Measurements from ENCODE around the gene THSD4.
"Not testable (repeated sequence)": the region's sequence is repeated elsewhere in the genome, so short reads cannot be mapped to it uniquely, and the experiment has no call there.

The THSD4 gene

DNA sequence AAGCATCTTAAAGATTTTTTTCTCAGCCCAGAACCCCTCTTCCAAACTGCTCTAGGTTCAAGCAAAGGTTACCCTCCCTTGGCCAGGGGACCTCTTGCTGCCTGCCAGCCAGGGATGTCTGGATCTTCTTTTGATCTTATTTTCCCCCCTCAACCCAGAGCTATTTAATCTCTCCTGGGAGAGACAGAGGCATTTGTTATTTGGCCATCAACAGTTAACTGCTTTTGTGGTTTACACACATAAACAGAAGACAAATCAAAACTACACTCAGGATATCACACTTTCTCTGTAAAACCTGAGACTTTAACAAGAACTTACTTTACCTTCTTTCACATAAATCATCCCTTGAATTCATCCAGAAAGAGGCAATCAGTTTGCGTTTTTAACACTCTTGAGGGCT lies 272.5 kb downstream of the THSD4 start:
- H3K9me3 ChIP-seq (ENCODE audit: control insufficient read depth, low read depth, low read length) = no peaks in the 10 kb centered on the region
- H3K27me3 ChIP-seq (ENCODE audit: control insufficient read depth, insufficient read depth, low read length) = peaks cover 11% of the 10 kb centered on the region
- H3K4me3 ChIP-seq (ENCODE audit: low read length) = no peak overlapping the region
- H3K4me1 ChIP-seq (ENCODE audit: control insufficient read depth, low read depth, low read length) = peaks cover 66% of the 10 kb centered on the region
- no peak overlapping the region for H3K27ac ChIP-seq (ENCODE audit: low read length)
- no peak overlapping the region for H3K9ac ChIP-seq (ENCODE audit: low read length)
- H3K36me3 ChIP-seq (ENCODE audit: control insufficient read depth, low read depth, low read length) = no peaks in the 10 kb centered on the region

GRCh38 chr15:71390096-71390495 lies 274.8 kb downstream of the THSD4 start:
- H3K4me1 ChIP-seq (ENCODE audit: control insufficient read depth, low read depth, low read length) = peaks cover 54% of the 10 kb centered on the region
- no peaks in the 10 kb centered on the region for H3K36me3 ChIP-seq (ENCODE audit: control insufficient read depth, low read depth, low read length)
- no peak overlapping the region for H3K9ac ChIP-seq (ENCODE audit: low read length)
- peaks cover 11% of the 10 kb centered on the region for H3K27me3 ChIP-seq (ENCODE audit: control insufficient read depth, insufficient read depth, low read length)
- no peak overlapping the region for H3K27ac ChIP-seq (ENCODE audit: low read length)
- H3K9me3 ChIP-seq (ENCODE audit: control insufficient read depth, low read depth, low read length) = no peaks in the 10 kb centered on the region
- no peak overlapping the region for H3K4me3 ChIP-seq (ENCODE audit: low read length)

GRCh38 chr15:71391421-71392088 lies 276.3 kb downstream of the THSD4 start:
- H3K4me3 ChIP-seq (ENCODE audit: low read length) = no peak overlapping the region
- H3K27ac ChIP-seq (ENCODE audit: low read length) = no peak overlapping the region
- peaks cover 41% of the 10 kb centered on the region for H3K4me1 ChIP-seq (ENCODE audit: control insufficient read depth, low read depth, low read length)
- peaks cover 11% of the 10 kb centered on the region for H3K27me3 ChIP-seq (ENCODE audit: control insufficient read depth, insufficient read depth, low read length)
- H3K9ac ChIP-seq (ENCODE audit: low read length) = no peak overlapping the region
- no peaks in the 10 kb centered on the region for H3K9me3 ChIP-seq (ENCODE audit: control insufficient read depth, low read depth, low read length)
- H3K36me3 ChIP-seq (ENCODE audit: control insufficient read depth, low read depth, low read length) = no peaks in the 10 kb centered on the region

DNA sequence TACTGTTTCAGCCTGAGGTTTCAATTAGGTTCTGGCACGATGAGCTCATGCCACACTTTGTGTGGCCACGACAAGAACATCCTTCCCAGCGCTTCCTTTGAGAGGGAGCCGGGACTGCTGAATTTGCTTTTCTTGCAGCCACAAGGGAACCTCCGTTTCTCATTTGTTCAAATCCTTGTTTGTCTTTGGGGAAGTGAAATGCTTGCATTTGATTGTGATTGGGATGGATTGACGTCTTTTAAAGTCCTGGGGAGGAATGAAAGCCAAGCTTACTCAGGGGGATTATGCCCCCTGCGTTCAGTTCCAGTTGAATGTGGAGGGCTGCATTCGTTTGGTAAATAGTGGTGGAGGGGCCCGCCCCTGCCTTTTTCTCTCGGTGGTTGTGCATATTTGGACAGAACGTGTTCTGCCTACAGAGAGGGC lies 277.6 kb downstream of the THSD4 start:
- Histone ChIP-seq H3K9ac (ENCODE audit: low read length) (no peak overlapping the region), H3K4me1 (ENCODE audit: control insufficient read depth, low read depth, low read length) (peaks cover 34% of the 10 kb centered on the region), H3K36me3 (ENCODE audit: control insufficient read depth, low read depth, low read length) (no peaks in the 10 kb centered on the region), H3K27me3 (ENCODE audit: control insufficient read depth, insufficient read depth, low read length) (peaks cover 11% of the 10 kb centered on the region), H3K9me3 (ENCODE audit: control insufficient read depth, low read depth, low read length) (no peaks in the 10 kb centered on the region), H3K4me3 (ENCODE audit: low read length) (no peak overlapping the region), H3K27ac (ENCODE audit: low read length) (no peak overlapping the region)

DNA sequence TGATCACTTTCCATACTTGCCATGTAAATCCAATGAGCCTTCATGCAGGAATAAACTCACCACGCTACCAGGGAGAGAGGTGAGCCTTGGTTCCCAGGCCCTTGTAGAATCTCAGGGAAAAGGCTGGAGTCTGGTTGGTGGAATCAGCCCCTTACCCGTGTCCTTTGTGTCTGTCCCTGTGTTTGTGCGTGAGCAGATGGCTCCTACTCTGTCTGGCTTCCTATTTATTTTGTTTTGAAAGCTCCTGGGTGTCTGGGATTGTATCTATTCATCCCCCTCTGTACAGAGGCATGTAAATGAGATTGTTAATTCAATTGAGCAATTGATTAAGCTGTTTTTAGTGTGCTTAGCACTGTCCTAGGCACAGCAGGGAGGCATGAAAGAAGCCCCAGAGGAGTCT lies 278.1 kb downstream of the THSD4 start:
- Histone ChIP-seq H3K36me3 (ENCODE audit: control insufficient read depth, low read depth, low read length) (no peaks in the 10 kb centered on the region), H3K9ac (ENCODE audit: low read length) (no peak overlapping the region), H3K27ac (ENCODE audit: low read length) (no peak overlapping the region)

DNA sequence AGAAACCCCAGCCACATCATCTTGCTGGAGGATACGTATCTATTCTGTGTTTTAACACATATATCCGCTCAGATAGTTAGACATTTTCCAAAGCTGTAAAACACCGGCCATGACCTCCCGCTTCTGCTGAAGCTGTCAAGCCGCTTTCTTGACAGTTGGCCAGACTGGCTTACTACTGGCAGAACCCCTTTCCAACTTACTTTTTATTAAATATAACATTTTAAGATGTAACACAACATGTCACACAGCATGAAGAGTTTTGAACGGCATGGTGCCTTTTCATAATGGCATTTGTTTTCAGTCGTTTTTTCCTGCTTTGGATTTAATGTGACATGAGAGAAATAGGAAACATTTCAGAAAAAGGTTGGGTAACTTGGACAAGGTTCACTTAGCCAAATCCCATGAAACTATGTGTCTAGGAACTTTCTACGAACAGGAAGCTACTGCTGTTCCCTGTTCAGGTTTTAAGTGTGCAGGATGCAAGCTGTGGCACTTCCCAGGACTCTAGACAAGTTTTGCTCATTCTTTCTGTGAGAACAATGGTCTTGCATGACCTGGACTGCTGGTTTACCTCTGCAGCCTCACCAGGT lies 281.4 kb downstream of the THSD4 start:
- Histone ChIP-seq H3K4me1 (ENCODE audit: control insufficient read depth, low read depth, low read length) (peaks cover 23% of the 10 kb centered on the region), H3K36me3 (ENCODE audit: control insufficient read depth, low read depth, low read length) (no peaks in the 10 kb centered on the region), H3K27ac (ENCODE audit: low read length) (no peak overlapping the region), H3K9ac (ENCODE audit: low read length) (no peak overlapping the region), H3K4me3 (ENCODE audit: low read length) (no peak overlapping the region), H3K9me3 (ENCODE audit: control insufficient read depth, low read depth, low read length) (no peaks in the 10 kb centered on the region), H3K27me3 (ENCODE audit: control insufficient read depth, insufficient read depth, low read length) (peaks cover 6% of the 10 kb centered on the region)

More for the DNA sequence above, 278.1 kb downstream of the THSD4 start:
- Histone ChIP-seq H3K4me3 (ENCODE audit: low read length) (no peak overlapping the region), H3K4me1 (ENCODE audit: control insufficient read depth, low read depth, low read length) (peaks cover 29% of the 10 kb centered on the region), H3K9me3 (ENCODE audit: control insufficient read depth, low read depth, low read length) (no peaks in the 10 kb centered on the region), H3K27me3 (ENCODE audit: control insufficient read depth, insufficient read depth, low read length) (peaks cover 11% of the 10 kb centered on the region)

DNA sequence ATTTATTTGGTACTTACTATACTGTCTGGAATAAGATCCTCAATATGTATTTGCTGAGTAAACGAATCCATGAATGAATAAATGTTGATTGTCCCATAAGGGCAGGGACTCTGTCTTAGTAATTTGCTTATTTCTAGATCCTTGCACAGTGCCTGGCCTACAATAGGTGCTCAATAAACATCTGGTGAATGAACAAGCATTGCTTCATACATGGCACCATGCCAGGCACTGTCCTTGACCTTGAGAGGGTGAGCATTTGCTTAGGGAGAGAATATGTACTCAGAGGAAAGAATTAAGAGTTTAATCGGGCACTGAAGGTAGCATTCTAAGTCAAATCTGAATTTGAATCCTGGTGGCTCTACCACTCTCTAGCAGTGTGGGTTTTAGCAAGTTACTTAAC lies 282.1 kb downstream of the THSD4 start:
- Histone ChIP-seq H3K9ac (ENCODE audit: low read length) (no peak overlapping the region), H3K27ac (ENCODE audit: low read length) (no peak overlapping the region), H3K27me3 (ENCODE audit: control insufficient read depth, insufficient read depth, low read length) (no peaks in the 10 kb centered on the region), H3K9me3 (ENCODE audit: control insufficient read depth, low read depth, low read length) (no peaks in the 10 kb centered on the region), H3K4me3 (ENCODE audit: low read length) (no peak overlapping the region), H3K4me1 (ENCODE audit: control insufficient read depth, low read depth, low read length) (peaks cover 16% of the 10 kb centered on the region), H3K36me3 (ENCODE audit: control insufficient read depth, low read depth, low read length) (no peaks in the 10 kb centered on the region)

- H3K9me3 ChIP-seq (ENCODE audit: control insufficient read depth, low read depth, low read length) = no peaks in the 10 kb centered on the region
- peaks cover 4% of the 10 kb centered on the region for H3K4me1 ChIP-seq (ENCODE audit: control insufficient read depth, low read depth, low read length)
- no peak overlapping the region for H3K9ac ChIP-seq (ENCODE audit: low read length)
- no peaks in the 10 kb centered on the region for H3K27me3 ChIP-seq (ENCODE audit: control insufficient read depth, insufficient read depth, low read length)
- H3K4me3 ChIP-seq (ENCODE audit: low read length) = no peak overlapping the region
- no peak overlapping the region for H3K27ac ChIP-seq (ENCODE audit: low read length)
- no peaks in the 10 kb centered on the region for H3K36me3 ChIP-seq (ENCODE audit: control insufficient read depth, low read depth, low read length)
Observed at GRCh38 chr15:71400294-71400693, 285.0 kb downstream of the THSD4 start.

DNA sequence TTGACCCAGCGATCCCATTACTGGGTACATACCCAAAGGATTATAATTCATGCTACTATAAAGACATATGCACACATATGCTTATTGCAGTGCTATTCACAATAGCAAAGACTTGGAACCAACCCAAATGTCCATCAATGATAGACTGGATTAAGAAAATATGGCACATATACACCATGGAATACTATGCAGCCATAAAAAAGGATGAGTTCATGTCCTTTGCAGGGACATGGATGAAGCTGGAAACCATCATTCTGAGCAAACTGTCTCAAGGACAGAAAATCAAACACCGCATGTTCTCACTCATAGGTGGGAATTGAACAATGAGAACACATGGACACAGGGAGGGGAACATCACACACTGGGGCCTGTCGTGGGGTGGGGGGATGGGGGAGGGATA lies 286.5 kb downstream of the THSD4 start:
- H3K27ac ChIP-seq (ENCODE audit: low read length); H3K9me3 ChIP-seq (ENCODE audit: control insufficient read depth, low read depth, low read length); H3K27me3 ChIP-seq (ENCODE audit: control insufficient read depth, insufficient read depth, low read length); H3K9ac ChIP-seq (ENCODE audit: low read length); H3K4me1 ChIP-seq (ENCODE audit: control insufficient read depth, low read depth, low read length); H3K36me3 ChIP-seq (ENCODE audit: control insufficient read depth, low read depth, low read length); H3K4me3 ChIP-seq (ENCODE audit: low read length): not testable (repeated sequence)

DNA sequence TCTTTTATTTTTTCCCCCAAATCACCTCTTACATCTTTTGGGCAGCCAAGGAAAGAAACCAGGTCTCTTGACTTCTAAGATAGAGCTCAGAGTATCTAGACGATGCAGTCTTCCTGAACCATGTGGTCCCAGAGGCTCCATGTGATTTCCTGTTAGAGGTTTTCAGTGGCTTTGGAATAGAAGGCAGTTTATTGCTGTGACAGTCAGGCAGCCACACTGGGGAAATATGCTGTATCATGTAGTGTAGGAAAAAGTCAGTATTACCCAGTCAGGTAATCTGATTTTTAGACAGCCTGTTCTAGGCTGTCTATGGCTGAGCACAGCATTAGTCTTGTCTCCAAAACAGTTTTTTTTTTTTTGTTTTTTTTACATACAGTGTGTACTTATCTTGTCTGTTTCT lies 294.3 kb downstream of the THSD4 start:
- no peaks in the 10 kb centered on the region for H3K27me3 ChIP-seq (ENCODE audit: control insufficient read depth, insufficient read depth, low read length)
- H3K4me3 ChIP-seq (ENCODE audit: low read length) = no peak overlapping the region
- no peak overlapping the region for H3K27ac ChIP-seq (ENCODE audit: low read length)
- H3K4me1 ChIP-seq (ENCODE audit: control insufficient read depth, low read depth, low read length) = peaks cover 5% of the 10 kb centered on the region
- H3K9ac ChIP-seq (ENCODE audit: low read length) = no peak overlapping the region
- H3K36me3 ChIP-seq (ENCODE audit: control insufficient read depth, low read depth, low read length) = no peaks in the 10 kb centered on the region
- no peaks in the 10 kb centered on the region for H3K9me3 ChIP-seq (ENCODE audit: control insufficient read depth, low read depth, low read length)

DNA sequence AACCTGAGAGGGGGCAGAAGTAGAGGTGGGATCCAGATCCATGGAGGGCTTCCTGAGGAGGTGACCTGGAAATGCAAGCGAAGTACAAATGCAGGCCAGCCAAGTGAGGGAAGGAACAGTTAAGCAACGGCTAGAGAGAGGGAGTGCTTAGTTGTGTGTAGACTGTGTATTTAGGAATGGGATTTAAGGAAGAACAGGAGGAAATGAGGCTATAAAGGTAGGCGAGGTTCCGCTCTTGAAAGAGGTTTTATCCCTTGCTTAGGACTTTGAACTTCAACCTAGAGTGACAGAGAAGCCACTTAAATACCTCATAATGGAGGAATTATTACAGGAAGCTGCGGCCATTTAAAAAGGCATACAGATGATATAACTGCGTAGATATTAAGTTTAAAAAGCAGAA lies 295.1 kb downstream of the THSD4 start:
- no peak overlapping the region for H3K9ac ChIP-seq (ENCODE audit: low read length)
- H3K9me3 ChIP-seq (ENCODE audit: control insufficient read depth, low read depth, low read length) = no peaks in the 10 kb centered on the region
- H3K4me1 ChIP-seq (ENCODE audit: control insufficient read depth, low read depth, low read length) = peaks cover 5% of the 10 kb centered on the region
- H3K27ac ChIP-seq (ENCODE audit: low read length) = no peak overlapping the region
- no peaks in the 10 kb centered on the region for H3K36me3 ChIP-seq (ENCODE audit: control insufficient read depth, low read depth, low read length)
- no peak overlapping the region for H3K4me3 ChIP-seq (ENCODE audit: low read length)
- H3K27me3 ChIP-seq (ENCODE audit: control insufficient read depth, insufficient read depth, low read length) = no peaks in the 10 kb centered on the region
